HG02571 (cell line): ENCODE data around the gene FMN1.

Experiments used
- ATAC-seq: cut with Tn5 transposase; IDR thresholded peaks from one replicate; pipeline ENCODE4 v1.9.1; 2021; ENCODE audit warnings: mild to moderate bottlenecking, moderate library complexity; ENCODE audit not compliant: unreplicated experiment

FMN1 gene

GRCh38 chr15:32843219-32843815 lies 351.2 kb downstream of the FMN1 start:
- ATAC-seq, result no peak

DNA sequence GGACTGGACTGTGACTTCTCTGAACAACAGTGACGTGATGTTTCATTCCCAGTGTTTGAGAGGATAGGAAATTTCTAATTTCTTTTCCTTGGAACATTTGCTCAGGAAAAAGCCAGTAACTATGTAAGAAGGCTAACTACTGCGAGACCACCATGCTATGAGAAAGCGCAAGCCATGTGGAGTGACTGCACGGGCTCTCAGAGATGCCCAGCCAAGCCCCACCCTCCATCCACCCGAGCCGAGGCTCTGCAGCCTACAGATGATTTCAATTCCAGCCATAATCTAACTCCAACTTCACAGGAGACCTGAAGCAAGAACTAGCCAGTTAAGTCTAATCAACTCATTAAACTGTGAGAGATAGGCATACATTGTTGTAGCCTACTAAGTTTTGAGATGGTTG lies 352.4 kb downstream of the FMN1 start:
- ATAC-seq, result no peak

GRCh38 chr15:32840507-32841245 lies 353.8 kb downstream of the FMN1 start:
- no peak for ATAC-seq

- no peak for ATAC-seq
These were observed 355.7 kb downstream of the FMN1 start for GRCh38 chr15:32838820-32839219.

DNA sequence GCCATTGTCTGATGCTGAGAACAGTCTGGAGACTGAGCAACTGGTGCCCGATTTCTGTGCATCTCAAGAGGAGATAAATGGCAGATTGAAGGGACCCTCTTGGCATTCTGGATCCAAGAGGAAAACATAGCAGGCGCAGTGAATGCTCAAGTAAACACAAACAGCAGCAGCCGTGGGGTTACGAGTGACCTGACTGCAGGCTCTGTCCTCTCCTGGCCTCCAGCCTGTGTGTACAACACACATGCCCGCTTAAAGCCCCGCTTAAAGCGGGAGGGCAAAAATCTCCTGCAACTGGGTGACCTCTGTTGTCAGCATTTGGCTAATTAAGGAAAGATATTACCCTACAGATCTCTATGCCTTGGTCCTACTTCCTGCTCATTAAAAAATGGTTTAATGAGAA lies 356.2 kb downstream of the FMN1 start:
- ATAC-seq, result no peak

GRCh38 chr15:32837935-32838334 lies 356.6 kb downstream of the FMN1 start:
- ATAC-seq, result no peak

- ATAC-seq, result no peak
These were observed 360.4 kb downstream of the FMN1 start for GRCh38 chr15:32834156-32834555.

GRCh38 chr15:32833379-32833821 lies 361.1 kb downstream of the FMN1 start:
- no peak for ATAC-seq

- no peak for ATAC-seq
These were observed 363.0 kb downstream of the FMN1 start for GRCh38 chr15:32831485-32831884.

GRCh38 chr15:32830241-32830640 lies 364.3 kb downstream of the FMN1 start:
- no peak for ATAC-seq

- ATAC-seq, result no peak
These were observed 365.1 kb downstream of the FMN1 start for GRCh38 chr15:32829436-32829835.

DNA sequence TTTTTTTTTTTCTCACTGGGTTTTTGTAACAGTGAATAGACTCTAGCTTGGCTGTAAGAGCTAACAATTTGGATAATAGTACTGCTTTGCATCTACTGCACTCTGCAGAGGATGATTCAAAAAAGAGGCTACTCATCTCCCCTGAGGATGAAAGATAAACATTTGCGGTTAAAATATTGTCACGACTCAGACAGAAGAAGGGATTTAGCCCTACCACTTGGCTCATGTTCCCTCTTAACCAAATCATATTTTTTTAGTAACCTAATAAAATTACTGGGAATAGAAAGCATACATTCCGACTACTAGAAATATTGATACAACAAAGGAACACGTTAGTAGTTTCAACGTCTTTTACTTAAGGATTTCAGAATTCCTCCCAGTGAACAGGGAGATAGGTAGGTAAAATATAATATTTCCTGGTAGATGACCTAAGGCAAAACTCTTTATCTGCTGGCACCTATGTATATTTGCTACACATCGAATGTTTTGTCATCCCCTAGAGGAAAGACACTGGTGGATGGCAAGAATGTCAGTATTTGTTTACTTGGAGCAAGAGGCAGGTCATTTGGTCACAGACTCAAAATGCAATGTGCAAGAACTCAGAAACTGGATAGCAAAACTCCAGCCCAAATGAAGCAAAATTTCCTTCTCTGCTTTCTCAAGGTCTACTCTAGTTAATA lies 365.9 kb downstream of the FMN1 start:
- ATAC-seq, result no peak

DNA sequence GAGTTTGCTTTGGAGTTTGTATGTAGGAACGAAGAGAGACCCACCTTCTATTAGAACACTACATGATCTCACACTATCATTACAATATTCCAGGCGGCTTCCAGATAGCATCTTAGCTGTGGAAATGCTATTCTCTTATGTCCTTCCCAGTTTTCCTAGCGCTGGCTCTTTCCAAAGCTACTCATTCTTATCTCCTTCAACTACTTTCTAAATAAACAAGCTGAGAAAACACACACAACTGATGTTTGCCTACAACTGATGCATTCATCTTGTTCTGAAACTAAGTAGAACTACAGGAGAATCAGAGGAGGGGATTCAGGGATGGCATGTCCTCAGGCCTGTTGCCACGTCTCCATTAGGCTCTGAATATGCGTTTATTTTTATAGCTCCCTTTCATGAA lies 367.8 kb downstream of the FMN1 start:
- no peak for ATAC-seq

GRCh38 chr15:32825219-32825618 lies 369.3 kb downstream of the FMN1 start:
- ATAC-seq, result no peak

DNA sequence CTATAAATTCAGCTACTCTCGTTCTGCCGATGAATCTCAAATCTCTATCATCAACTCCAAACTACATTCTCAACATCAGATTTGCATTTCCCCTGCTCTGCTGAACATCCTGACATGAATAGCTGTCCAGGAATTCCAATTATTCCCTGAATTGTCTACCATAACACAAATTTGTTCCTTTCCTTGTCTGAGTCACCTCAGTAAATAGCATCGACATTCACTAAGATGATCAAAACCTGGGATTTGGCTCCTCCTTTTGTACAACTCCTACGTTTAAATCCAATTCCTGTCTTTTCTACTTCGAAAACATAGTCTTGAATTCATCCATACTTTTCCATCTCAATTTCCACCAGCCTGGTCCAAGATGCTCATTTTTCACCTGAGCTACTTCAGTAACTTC lies 369.7 kb downstream of the FMN1 start:
- no peak for ATAC-seq

- ATAC-seq, result no peak
These were observed 370.8 kb downstream of the FMN1 start for GRCh38 chr15:32823750-32824149.

GRCh38 chr15:32822739-32823138 lies 371.8 kb downstream of the FMN1 start:
- ATAC-seq, result no peak

- ATAC-seq, result no peak
These were observed 375.1 kb downstream of the FMN1 start for GRCh38 chr15:32819448-32819847.

DNA sequence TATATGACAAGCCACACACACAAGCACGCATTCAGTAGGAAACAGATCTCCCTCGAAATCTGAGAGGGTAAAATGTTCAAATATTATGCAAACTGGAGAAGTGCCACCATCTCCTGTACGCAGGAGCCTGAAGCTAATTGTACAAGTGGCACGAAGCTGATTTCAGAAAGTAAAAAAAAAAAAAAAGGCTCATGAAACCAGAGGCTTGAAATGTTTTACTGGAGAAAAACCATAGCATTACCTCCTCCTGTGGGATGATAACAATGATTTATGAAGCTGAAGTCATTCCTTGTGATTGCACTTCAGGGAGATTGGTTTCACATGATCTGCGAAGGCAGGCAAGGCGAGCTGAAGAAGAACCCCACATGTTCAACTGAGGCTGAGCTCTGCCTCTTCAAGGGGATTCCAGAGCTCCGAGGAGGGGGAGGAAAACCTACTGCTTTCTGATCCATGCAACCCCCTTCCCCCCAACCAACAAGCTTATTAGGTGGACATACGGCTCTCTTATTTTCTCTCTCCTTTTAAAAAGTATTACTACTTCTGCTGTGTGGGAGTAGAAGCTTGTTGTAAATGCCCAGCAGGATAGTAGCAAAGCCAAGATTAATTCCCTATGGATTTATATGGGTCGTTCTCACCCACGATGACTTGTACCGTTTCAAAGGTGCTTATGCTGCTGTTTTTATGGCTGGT lies 375.6 kb downstream of the FMN1 start:
- ATAC-seq, result no peak

- no peak for ATAC-seq
These were observed 376.9 kb downstream of the FMN1 start for GRCh38 chr15:32817577-32817976.

DNA sequence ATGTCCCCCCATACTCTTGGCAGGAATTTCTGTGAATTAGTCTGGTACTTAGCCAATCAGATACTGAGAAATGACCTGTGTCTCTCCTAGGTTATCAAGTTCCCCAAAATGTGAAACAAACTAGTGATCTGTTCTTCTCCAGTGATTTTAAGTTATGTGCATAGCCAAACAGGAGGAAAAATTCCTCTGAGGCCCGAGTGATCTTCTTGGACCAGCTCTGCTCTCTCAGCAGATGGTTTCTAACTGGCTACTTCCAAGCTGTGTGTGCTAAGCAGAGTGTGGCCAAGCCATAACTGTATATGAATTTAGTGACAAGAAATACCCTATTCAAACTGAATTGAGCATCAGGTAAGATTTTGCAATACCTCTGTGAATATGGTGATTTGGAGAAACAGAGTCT lies 387.2 kb downstream of the FMN1 start:
- ATAC-seq, result no peak

DNA sequence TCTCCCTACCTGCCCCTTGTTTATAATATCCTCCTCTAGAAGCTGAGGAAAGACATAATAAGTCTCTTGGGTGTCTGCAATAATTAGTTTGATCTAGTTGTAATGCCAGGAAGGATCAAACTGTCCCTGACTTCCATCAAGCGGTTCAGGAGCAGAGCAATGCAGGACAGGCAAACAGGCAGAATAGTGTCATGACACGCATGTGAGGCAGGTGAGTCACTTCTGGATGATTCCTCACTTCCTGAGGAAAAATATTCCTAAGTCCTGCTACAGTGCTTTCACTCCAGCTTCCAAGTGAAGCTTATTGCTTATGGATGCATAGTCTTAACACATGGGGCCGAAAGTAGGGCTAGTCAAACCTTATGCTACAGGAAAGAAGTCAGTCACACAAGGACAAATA lies 390.9 kb downstream of the FMN1 start:
- no peak for ATAC-seq
